ENCODE measurements around the gene SCAMP4. TPM values are rescaled to one million over a fixed set of nuclear protein-coding genes. Genes with fewer than 3 reads are reported as not detected.

Gene SCAMP4
- total RNA-seq, 1 donor: 42.8 TPM

DNA sequence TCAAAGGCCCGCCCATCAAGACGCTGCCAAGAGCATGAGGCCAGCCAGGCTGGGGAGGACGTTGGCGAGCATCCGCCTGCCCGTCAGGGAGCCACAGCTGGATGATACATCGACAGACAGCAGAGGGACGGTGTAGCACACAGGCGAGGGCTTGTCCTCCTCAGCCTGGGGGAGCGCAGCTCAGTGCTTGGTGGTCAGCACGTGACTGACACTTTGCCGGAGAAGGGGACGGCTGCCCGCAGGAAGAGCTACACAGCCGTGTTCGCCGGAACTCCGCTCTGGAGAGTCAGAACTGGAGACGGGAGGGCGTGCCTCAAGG, 69.9 kb downstream of the SCAMP4 start:
- DNase-seq (ENCODE audit: low read depth in 2 of 3, low spot score in 2 of 3): no peak

Other genes starting within 250 kb of the SCAMP4 start
- not detected for gene ONECUT3, start 151.9 kb upstream of the SCAMP4 start, total RNA-seq
- gene ATP8B3, start 93.1 kb upstream of the SCAMP4 start, total RNA-seq: 4.3 TPM
- 19.1 TPM for gene REXO1, start 56.9 kb upstream of the SCAMP4 start, total RNA-seq
- gene KLF16, start 41.8 kb upstream of the SCAMP4 start, total RNA-seq: 10.8 TPM
- 91.3 TPM for gene ABHD17A, start 19.9 kb upstream of the SCAMP4 start, total RNA-seq
- gene ADAT3, start within 50 bp of the SCAMP4 start, total RNA-seq: 4.0 TPM
- gene CSNK1G2, start 35.8 kb downstream of the SCAMP4 start, total RNA-seq: 269 TPM
- gene BTBD2, start 110.3 kb downstream of the SCAMP4 start, total RNA-seq: 146 TPM
- 123 TPM for gene MKNK2, start 145.8 kb downstream of the SCAMP4 start, total RNA-seq
- 65.4 TPM for gene MOB3A, start 190.9 kb downstream of the SCAMP4 start, total RNA-seq
- gene IZUMO4, start 191.5 kb downstream of the SCAMP4 start, total RNA-seq: 2.2 TPM
- gene AP3D1, start 246.2 kb downstream of the SCAMP4 start, total RNA-seq: 137 TPM

All from hematopoietic multipotent progenitor cell (in vitro differentiated cells).